Heart left ventricle (tissue), 13 donors: ENCODE data around the gene RAB6B.

ENCODE experiments used
- POLR2A ChIP-seq, 2 donors: fragments of 450-650 bp; IDR thresholded peaks; one replicate each; pipeline ENCODE4 v1.6.1; 2017; ENCODE audit warnings: antibody characterized with exemption in 2 of 2, mild to moderate bottlenecking in 2 of 2, moderate library complexity in 2 of 2
- TF ChIP-seq, protein P1 (sequence below), 12 donors: fragments of 200-600 bp; sonication (generic) in 4 of 12; IDR thresholded peaks; one replicate each; pipeline versions ENCODE4 v1.5.0 to v1.8.0; 2018 to 2022; ENCODE audit warnings: antibody characterized with exemption in 12 of 12, mild to moderate bottlenecking in 5 of 12
- donor health status: ischemic (EF 13 %, LVEDD 7.1; RV severe dilation, severe dysfunction).
- donor health status: DM: no; HTN: yes; CAD: no.
- donor health status: DM: no; HTN: no; CAD: no.
- donor health status: ischemic (EF 25% LVEDD 6.9; RV normal size, moderate dysfunction).
- donor health status: ischemic (EF 25% LVEDD 5.7; RV mildly dilated, moderate dysfunction).
- donor health status: ischemic (EF 35%, LVEDD 5.7; RV mildly dilated, moderate dysfunction).
- donor health status: nonischemic (EF 11% LVEDD 7.7; RV severe dilation, severe dysfunction).
- donor health status: DM: yes; HTN: yes; CAD: no.
- donor health status: PGD.
- donor health status: ischemic (EF 29% LVEDD 5.4; RV normal size, mild dysfunction).
- donor health status: nonischemic (EF 23%, LVEDD 6.1; RV moderate dilation, normal function).

DNA sequence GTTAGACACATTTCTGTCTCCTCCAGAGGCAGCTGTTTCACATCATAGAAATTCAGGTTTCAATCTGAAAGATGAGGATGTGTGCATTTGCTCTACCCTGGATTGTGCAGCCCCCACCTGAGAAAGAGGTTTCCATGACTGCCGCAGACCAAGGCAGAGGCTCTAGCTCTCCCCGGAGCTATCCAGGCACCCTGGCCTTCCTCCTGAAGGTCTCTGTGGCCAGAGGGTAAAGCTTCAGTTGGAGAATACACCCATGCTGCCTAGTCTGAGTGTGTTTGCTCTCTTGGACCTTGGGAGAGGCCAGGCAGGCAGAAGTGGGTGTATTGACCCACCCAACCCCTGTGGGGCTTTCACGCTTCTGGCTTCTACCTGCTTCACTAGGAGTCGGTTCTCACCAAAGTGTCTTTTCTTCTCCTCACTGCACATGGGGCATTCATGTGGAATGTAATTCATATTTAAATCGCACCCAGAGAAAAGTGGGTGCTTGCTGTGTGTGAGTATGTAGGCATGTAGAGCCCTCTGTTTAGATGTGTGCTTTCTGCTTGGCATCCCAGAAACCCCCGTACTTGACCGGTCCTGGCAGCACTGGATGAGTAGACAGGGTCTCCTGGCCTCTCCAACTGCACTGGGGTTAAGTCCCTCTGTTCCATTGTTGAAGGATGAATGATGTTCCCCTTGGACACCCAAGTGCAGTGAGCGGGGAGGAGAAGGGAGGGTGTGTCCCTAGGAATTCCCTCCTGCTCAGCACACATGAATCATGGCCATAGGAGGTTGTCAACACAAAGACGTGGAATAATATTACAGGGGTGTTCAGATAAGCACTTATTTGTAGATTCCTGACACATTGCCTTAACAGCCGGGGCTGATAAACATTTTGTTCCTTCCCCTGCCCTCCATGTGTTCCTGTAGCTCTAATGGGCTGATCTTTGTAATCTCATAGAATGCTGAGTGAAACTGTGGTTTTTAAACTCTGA is 20.3 kb upstream of the RAB6B start:
- TF ChIP-seq, protein P1, sequence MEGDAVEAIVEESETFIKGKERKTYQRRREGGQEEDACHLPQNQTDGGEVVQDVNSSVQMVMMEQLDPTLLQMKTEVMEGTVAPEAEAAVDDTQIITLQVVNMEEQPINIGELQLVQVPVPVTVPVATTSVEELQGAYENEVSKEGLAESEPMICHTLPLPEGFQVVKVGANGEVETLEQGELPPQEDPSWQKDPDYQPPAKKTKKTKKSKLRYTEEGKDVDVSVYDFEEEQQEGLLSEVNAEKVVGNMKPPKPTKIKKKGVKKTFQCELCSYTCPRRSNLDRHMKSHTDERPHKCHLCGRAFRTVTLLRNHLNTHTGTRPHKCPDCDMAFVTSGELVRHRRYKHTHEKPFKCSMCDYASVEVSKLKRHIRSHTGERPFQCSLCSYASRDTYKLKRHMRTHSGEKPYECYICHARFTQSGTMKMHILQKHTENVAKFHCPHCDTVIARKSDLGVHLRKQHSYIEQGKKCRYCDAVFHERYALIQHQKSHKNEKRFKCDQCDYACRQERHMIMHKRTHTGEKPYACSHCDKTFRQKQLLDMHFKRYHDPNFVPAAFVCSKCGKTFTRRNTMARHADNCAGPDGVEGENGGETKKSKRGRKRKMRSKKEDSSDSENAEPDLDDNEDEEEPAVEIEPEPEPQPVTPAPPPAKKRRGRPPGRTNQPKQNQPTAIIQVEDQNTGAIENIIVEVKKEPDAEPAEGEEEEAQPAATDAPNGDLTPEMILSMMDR (IDR thresholded peaks at IDR 0.05), result no peak
- no peak for TF ChIP-seq POLR2A (IDR thresholded peaks at IDR 0.05)
